GM23248 (cell line): Measurements from ENCODE around the gene PGPEP1.

Experiments used
- EZH2 ChIP-seq: fragments of 200-600 bp; sonication (generic); IDR thresholded peaks from 2 replicates; pipeline ENCODE4 v1.6.1; 2018; ENCODE audit warnings: antibody characterized with exemption, mild to moderate bottlenecking; ENCODE audit not compliant: insufficient read depth, poor library complexity, severe bottlenecking
- EZH2phosphoT487 ChIP-seq: fragments of 200-600 bp; sonication (generic); IDR thresholded peaks from 2 replicates; pipeline ENCODE4 v1.6.1; 2018; ENCODE audit warnings: antibody characterized with exemption, moderate library complexity, mild to moderate bottlenecking, low read depth; ENCODE audit not compliant: insufficient read depth

GRCh38 chr19:18291019-18291524 lies 49.3 kb upstream of the PGPEP1 start:
- TF ChIP-seq EZH2 (no peak), EZH2phosphoT487 (no peak)
